PC-9 (cell line): ENCODE results near the gene RNF144A.

ENCODE experiments used
- EZH2 ChIP-seq: fragments of 200-600 bp; sonication (generic); IDR thresholded peaks from 2 replicates; pipeline ENCODE4 v1.8.0; 2017; ENCODE audit warnings: antibody characterized with exemption, low read depth
- TF ChIP-seq, protein P1 (sequence below): fragments of 200-600 bp; sonication (generic); conservative IDR thresholded peaks from 2 replicates; pipeline ENCODE4 v1.6.1; 2017; ENCODE audit warnings: mixed run types, antibody characterized with exemption, mild to moderate bottlenecking, moderate library complexity

DNA sequence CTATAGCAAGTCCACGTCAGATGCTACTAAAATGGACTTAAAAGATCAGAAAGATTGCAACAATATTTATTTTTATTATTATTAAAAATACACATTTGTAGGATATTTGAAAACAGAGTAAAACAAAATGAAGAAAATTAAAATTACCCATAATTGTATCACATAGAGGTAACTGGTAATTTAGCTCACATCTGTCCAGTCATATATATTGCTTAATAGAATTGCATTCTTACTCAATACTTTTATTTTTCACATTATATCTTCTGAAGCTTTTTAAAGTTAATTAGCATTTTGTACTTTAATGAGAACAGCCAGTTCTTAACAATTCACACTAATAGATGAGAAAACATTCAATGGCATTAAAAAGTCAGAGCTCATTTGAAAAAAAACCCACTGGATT lies 11.5 kb upstream of the RNF144A start:
- TF ChIP-seq, protein P1, sequence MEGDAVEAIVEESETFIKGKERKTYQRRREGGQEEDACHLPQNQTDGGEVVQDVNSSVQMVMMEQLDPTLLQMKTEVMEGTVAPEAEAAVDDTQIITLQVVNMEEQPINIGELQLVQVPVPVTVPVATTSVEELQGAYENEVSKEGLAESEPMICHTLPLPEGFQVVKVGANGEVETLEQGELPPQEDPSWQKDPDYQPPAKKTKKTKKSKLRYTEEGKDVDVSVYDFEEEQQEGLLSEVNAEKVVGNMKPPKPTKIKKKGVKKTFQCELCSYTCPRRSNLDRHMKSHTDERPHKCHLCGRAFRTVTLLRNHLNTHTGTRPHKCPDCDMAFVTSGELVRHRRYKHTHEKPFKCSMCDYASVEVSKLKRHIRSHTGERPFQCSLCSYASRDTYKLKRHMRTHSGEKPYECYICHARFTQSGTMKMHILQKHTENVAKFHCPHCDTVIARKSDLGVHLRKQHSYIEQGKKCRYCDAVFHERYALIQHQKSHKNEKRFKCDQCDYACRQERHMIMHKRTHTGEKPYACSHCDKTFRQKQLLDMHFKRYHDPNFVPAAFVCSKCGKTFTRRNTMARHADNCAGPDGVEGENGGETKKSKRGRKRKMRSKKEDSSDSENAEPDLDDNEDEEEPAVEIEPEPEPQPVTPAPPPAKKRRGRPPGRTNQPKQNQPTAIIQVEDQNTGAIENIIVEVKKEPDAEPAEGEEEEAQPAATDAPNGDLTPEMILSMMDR: no peak
- no peak for TF ChIP-seq EZH2
